GM12878 (cell line): Measurements from ENCODE around the gene APC2.

Source experiments
- ASH2L ChIP-seq: fragments of 300-600, 200-600 bp; sonication (generic); IDR thresholded peaks from 2 replicates; pipeline ENCODE4 v1.6.1; 2017; ENCODE audit warnings: low read depth, mild to moderate bottlenecking, borderline replicate concordance
- DPF2 ChIP-seq: fragments of 450-650 bp; IDR thresholded peaks from 2 replicates; pipeline ENCODE4 v1.6.1; 2017; ENCODE audit warnings: mild to moderate bottlenecking
- EP300 ChIP-seq, 2 experiments: fragments of 150-350 bp in 1 of 2; IDR thresholded peaks; 2 replicates each; pipeline ENCODE4 v1.6.1; 2011 to 2012; ENCODE audit warnings: low read depth in 2 of 2, low read length in 2 of 2, borderline replicate concordance in 1 of 2, improper control_type of control experiment in 1 of 2, inconsistent platforms in 1 of 2; ENCODE audit not compliant: control insufficient read depth in 1 of 2
- FOS ChIP-seq: IDR thresholded peaks from 3 replicates; pipeline ENCODE4 v1.6.1; 2011; ENCODE audit warnings: borderline replicate concordance; ENCODE audit not compliant: insufficient read length; ENCODE audit errors: extremely low read depth
- HDAC6 ChIP-seq: fragments of 200-600 bp; sonication (generic); IDR thresholded peaks from one replicate; pipeline ENCODE4 v1.8.0; 2017; ENCODE audit warnings: antibody characterized with exemption; ENCODE audit not compliant: unreplicated experiment
- LARP7 ChIP-seq: fragments of 450-650 bp; IDR thresholded peaks from 2 replicates; pipeline ENCODE4 v1.6.1; 2017; ENCODE audit warnings: mild to moderate bottlenecking
- NFIC ChIP-seq: IDR thresholded peaks from 2 replicates; pipeline ENCODE4 v1.6.1; 2012; ENCODE audit warnings: low read depth, mild to moderate bottlenecking, inconsistent platforms, low read length, moderate library complexity
- NKRF ChIP-seq: fragments of 450-650 bp; conservative IDR thresholded peaks from 2 replicates; pipeline ENCODE4 v1.6.1; 2017; ENCODE audit warnings: mild to moderate bottlenecking, moderate library complexity
- RBBP5 ChIP-seq: fragments of 200-600 bp; sonication (generic); conservative IDR thresholded peaks from 2 replicates; pipeline ENCODE4 v1.6.1; 2016
- TCF7 ChIP-seq: IDR thresholded peaks from 2 replicates; pipeline ENCODE4 v1.6.1; 2014; ENCODE audit warnings: antibody characterized with exemption, borderline replicate concordance
- YY1 ChIP-seq: IDR thresholded peaks from 2 replicates; pipeline ENCODE4 v1.6.1; 2011; ENCODE audit warnings: low read depth, mild to moderate bottlenecking, low read length
- TF ChIP-seq, protein P1 (sequence below), 3 experiments: IDR thresholded peaks in 2 of 3; conservative IDR thresholded peaks in 1 of 3; 2 replicates each; pipeline ENCODE4 v1.5.1; 2011; ENCODE audit warnings: low read depth in 3 of 3, low read length in 3 of 3, mild to moderate bottlenecking in 3 of 3, control low read depth in 2 of 3, moderate library complexity in 2 of 3, inconsistent platforms in 1 of 3, mixed read lengths in 1 of 3; ENCODE audit not compliant: control insufficient read depth in 2 of 3, insufficient read depth in 1 of 3; ENCODE audit errors: extremely low read depth in 1 of 3
- TF ChIP-seq, protein P2 (sequence below): fragments of 450-650 bp; IDR thresholded peaks from 2 replicates; pipeline ENCODE4 v1.6.1; 2017; ENCODE audit warnings: mild to moderate bottlenecking, low read depth, inconsistent platforms; ENCODE audit not compliant: poor library complexity, severe bottlenecking
- TF ChIP-seq, protein P3 (sequence below): IDR thresholded peaks from 2 replicates; pipeline ENCODE4 v1.6.1; 2012; ENCODE audit warnings: low read length, inconsistent platforms

DNA sequence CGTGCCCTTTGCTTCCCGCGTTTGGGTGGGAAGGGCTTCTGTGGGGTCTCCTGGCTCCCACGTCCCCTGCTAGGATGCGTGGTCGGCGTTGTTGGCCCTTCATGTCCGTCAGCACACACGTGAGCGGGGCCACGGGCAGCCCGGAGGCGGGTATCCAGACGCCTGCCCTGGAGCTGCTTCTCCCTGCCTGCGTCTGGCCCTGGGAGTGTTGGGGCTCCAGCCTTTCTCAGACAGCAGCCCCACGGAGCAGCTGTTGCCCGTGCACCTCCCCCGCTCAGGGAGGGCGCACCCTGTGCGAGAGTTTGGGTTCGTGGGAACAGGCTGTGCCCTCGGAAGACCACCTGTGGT lies 28.0 kb upstream of the APC2 start:
- no peak for TF ChIP-seq RBBP5
- TF ChIP-seq, protein P1, sequence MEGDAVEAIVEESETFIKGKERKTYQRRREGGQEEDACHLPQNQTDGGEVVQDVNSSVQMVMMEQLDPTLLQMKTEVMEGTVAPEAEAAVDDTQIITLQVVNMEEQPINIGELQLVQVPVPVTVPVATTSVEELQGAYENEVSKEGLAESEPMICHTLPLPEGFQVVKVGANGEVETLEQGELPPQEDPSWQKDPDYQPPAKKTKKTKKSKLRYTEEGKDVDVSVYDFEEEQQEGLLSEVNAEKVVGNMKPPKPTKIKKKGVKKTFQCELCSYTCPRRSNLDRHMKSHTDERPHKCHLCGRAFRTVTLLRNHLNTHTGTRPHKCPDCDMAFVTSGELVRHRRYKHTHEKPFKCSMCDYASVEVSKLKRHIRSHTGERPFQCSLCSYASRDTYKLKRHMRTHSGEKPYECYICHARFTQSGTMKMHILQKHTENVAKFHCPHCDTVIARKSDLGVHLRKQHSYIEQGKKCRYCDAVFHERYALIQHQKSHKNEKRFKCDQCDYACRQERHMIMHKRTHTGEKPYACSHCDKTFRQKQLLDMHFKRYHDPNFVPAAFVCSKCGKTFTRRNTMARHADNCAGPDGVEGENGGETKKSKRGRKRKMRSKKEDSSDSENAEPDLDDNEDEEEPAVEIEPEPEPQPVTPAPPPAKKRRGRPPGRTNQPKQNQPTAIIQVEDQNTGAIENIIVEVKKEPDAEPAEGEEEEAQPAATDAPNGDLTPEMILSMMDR (IDR thresholded peaks at IDR 0.05 in 2 of 3, conservative IDR thresholded peaks at IDR 0.05 in 1 of 3; ENCODE audit: control insufficient read depth in 2 of 3, extremely low read depth in 1 of 3, insufficient read depth in 1 of 3, low read depth in 3 of 3, low read length in 3 of 3): no peak
- no peak for TF ChIP-seq FOS
- TF ChIP-seq ASH2L: no peak
- no peak for TF ChIP-seq YY1
- TF ChIP-seq, protein P2, sequence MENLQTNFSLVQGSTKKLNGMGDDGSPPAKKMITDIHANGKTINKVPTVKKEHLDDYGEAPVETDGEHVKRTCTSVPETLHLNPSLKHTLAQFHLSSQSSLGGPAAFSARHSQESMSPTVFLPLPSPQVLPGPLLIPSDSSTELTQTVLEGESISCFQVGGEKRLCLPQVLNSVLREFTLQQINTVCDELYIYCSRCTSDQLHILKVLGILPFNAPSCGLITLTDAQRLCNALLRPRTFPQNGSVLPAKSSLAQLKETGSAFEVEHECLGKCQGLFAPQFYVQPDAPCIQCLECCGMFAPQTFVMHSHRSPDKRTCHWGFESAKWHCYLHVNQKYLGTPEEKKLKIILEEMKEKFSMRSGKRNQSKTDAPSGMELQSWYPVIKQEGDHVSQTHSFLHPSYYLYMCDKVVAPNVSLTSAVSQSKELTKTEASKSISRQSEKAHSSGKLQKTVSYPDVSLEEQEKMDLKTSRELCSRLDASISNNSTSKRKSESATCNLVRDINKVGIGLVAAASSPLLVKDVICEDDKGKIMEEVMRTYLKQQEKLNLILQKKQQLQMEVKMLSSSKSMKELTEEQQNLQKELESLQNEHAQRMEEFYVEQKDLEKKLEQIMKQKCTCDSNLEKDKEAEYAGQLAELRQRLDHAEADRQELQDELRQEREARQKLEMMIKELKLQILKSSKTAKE: no peak
- no peak for TF ChIP-seq LARP7
- TF ChIP-seq, protein P3, sequence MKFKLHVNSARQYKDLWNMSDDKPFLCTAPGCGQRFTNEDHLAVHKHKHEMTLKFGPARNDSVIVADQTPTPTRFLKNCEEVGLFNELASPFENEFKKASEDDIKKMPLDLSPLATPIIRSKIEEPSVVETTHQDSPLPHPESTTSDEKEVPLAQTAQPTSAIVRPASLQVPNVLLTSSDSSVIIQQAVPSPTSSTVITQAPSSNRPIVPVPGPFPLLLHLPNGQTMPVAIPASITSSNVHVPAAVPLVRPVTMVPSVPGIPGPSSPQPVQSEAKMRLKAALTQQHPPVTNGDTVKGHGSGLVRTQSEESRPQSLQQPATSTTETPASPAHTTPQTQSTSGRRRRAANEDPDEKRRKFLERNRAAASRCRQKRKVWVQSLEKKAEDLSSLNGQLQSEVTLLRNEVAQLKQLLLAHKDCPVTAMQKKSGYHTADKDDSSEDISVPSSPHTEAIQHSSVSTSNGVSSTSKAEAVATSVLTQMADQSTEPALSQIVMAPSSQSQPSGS: no peak
- no peak for TF ChIP-seq HDAC6
- no peak for TF ChIP-seq TCF7
- no peak for TF ChIP-seq EP300 (IDR thresholded peaks at IDR 0.05; ENCODE audit: borderline replicate concordance in 1 of 2, control insufficient read depth in 1 of 2, low read depth in 2 of 2, low read length in 2 of 2)
- no peak for TF ChIP-seq NFIC
- no peak for TF ChIP-seq DPF2
- no peak for TF ChIP-seq NKRF
